HG03521 (cell line): ENCODE results near the gene SFMBT2.

ENCODE experiments used
- ATAC-seq: cut with Tn5 transposase; IDR thresholded peaks from one replicate; pipeline ENCODE4 v1.9.1; 2021; ENCODE audit warnings: mild to moderate bottlenecking, moderate library complexity; ENCODE audit not compliant: unreplicated experiment

SFMBT2 gene

GRCh38 chr10:7426349-7426748, 15.5 kb upstream of the SFMBT2 start:
- ATAC-seq: no peak

- ATAC-seq: no peak
These were observed 14.9 kb upstream of the SFMBT2 start for GRCh38 chr10:7425691-7426090.

GRCh38 chr10:7424919-7425318, 14.1 kb upstream of the SFMBT2 start:
- no peak for ATAC-seq

GRCh38 chr10:7424315-7424714, 13.5 kb upstream of the SFMBT2 start:
- ATAC-seq: no peak

GRCh38 chr10:7423521-7423920, 12.7 kb upstream of the SFMBT2 start:
- ATAC-seq: no peak

GRCh38 chr10:7421526-7421925, 10.7 kb upstream of the SFMBT2 start:
- no peak for ATAC-seq

- ATAC-seq: no peak
These were observed 9.2 kb upstream of the SFMBT2 start for GRCh38 chr10:7419998-7420397.

GRCh38 chr10:7417807-7418206, 7.0 kb upstream of the SFMBT2 start:
- ATAC-seq: no peak

- no peak for ATAC-seq
These were observed 6.3 kb upstream of the SFMBT2 start for GRCh38 chr10:7417103-7417623.

GRCh38 chr10:7414766-7415165, 3.9 kb upstream of the SFMBT2 start:
- ATAC-seq: no peak

GRCh38 chr10:7412928-7413282, 2.1 kb upstream of the SFMBT2 start:
- no peak for ATAC-seq

- ATAC-seq: no peak
These were observed 1.5 kb upstream of the SFMBT2 start for GRCh38 chr10:7412237-7412927.

GRCh38 chr10:7411671-7412128, 866 bp upstream of the SFMBT2 start:
- ATAC-seq: no peak

- ATAC-seq: no peak
These were observed 453 bp downstream of the SFMBT2 start for GRCh38 chr10:7410301-7410861.

GRCh38 chr10:7409732-7410168, 1.1 kb downstream of the SFMBT2 start:
- ATAC-seq: no peak

GRCh38 chr10:7409045-7409731, 1.6 kb downstream of the SFMBT2 start:
- peak; percentile 29 for ATAC-seq

GRCh38 chr10:7408291-7409044, 2.4 kb downstream of the SFMBT2 start:
- ATAC-seq: no peak

- ATAC-seq: no peak
These were observed 3.2 kb downstream of the SFMBT2 start for GRCh38 chr10:7407368-7408290.

- no peak for ATAC-seq
These were observed 4.0 kb downstream of the SFMBT2 start for GRCh38 chr10:7406712-7407333.

- ATAC-seq: no peak
These were observed 5.2 kb downstream of the SFMBT2 start for GRCh38 chr10:7405637-7406036.
